H9 (cell line): ENCODE results near the gene SAMD8. TPM values are rescaled to one million over a fixed set of nuclear protein-coding genes. Genes with fewer than 3 reads are reported as not detected.

Experiments
- DNase-seq: peaks from one replicate; pipeline ENCODE4 v3.0.0-alpha.2; 2017
- H2AFZ ChIP-seq: one replicate; pipeline ENCODE4 v1.6.1; 2013; ENCODE audit warnings: mild to moderate bottlenecking, low read length, control low read depth, moderate library complexity
- H2AK5ac ChIP-seq: 2 replicates; pipeline ENCODE4 v1.6.1; 2013; ENCODE audit warnings: low read length, control low read depth, mixed read lengths; ENCODE audit not compliant: insufficient read length
- H2BK120ac ChIP-seq: one replicate; pipeline ENCODE4 v1.6.1; 2013; ENCODE audit warnings: low read depth, mild to moderate bottlenecking, low read length, control low read depth, inconsistent platforms; ENCODE audit not compliant: poor library complexity, severe bottlenecking
- H2BK12ac ChIP-seq: 2 replicates; pipeline ENCODE4 v1.6.1; 2013; ENCODE audit warnings: low read length, control low read depth, mixed read lengths, low read depth; ENCODE audit not compliant: insufficient read length
- H2BK15ac ChIP-seq: 2 replicates; pipeline ENCODE4 v1.6.1; 2013; ENCODE audit warnings: low read depth, low read length, control low read depth
- H2BK20ac ChIP-seq: one replicate; pipeline ENCODE4 v1.6.1; 2013; ENCODE audit warnings: low read depth, mild to moderate bottlenecking, low read length, control low read depth, inconsistent platforms; ENCODE audit not compliant: poor library complexity, severe bottlenecking
- H2BK5ac ChIP-seq: 2 replicates; pipeline ENCODE4 v1.6.1; 2013; ENCODE audit warnings: low read length, control low read depth, mixed read lengths; ENCODE audit not compliant: insufficient read length
- H3K14ac ChIP-seq: 2 replicates; pipeline ENCODE4 v1.6.1; 2013; ENCODE audit warnings: low read length, control low read depth; ENCODE audit not compliant: insufficient read depth
- H3K18ac ChIP-seq: 2 replicates; pipeline ENCODE4 v1.6.1; 2013; ENCODE audit warnings: low read depth, mild to moderate bottlenecking, mixed read lengths, low read length, control low read depth; ENCODE audit not compliant: insufficient read length
- H3K23ac ChIP-seq: 2 replicates; pipeline ENCODE4 v1.6.1; 2013; ENCODE audit warnings: low read length, control low read depth, mixed read lengths, low read depth; ENCODE audit not compliant: insufficient read length
- H3K23me2 ChIP-seq: 2 replicates; pipeline ENCODE4 v1.6.1; 2013; ENCODE audit warnings: low read depth, mild to moderate bottlenecking, mixed read lengths, low read length, control low read depth; ENCODE audit not compliant: insufficient read length, poor library complexity, severe bottlenecking
- H3K27ac ChIP-seq: 2 replicates; pipeline ENCODE4 v1.5.1; 2013; ENCODE audit warnings: low read length, control low read depth, mixed read lengths, low read depth; ENCODE audit not compliant: insufficient read length
- H3K27me3 ChIP-seq: 2 replicates; pipeline ENCODE4 v1.6.1; 2013; ENCODE audit warnings: low read length, control low read depth, inconsistent platforms; ENCODE audit not compliant: insufficient read depth
- H3K4ac ChIP-seq: 2 replicates; pipeline ENCODE4 v1.6.1; 2013; ENCODE audit warnings: low read depth, mild to moderate bottlenecking, control low read depth, inconsistent platforms, low read length, moderate library complexity
- H3K4me1 ChIP-seq: 2 replicates; pipeline ENCODE4 v1.6.1; 2013; ENCODE audit warnings: low read length, control low read depth, inconsistent platforms; ENCODE audit not compliant: insufficient read depth
- H3K4me2 ChIP-seq: 2 replicates; pipeline ENCODE4 v1.6.1; 2013; ENCODE audit warnings: low read length, control low read depth, mixed read lengths; ENCODE audit not compliant: insufficient read length, insufficient read depth
- H3K56ac ChIP-seq: 2 replicates; pipeline ENCODE4 v1.6.1; 2013; ENCODE audit warnings: low read depth, mild to moderate bottlenecking, mixed read lengths, low read length, control low read depth; ENCODE audit not compliant: insufficient read length
- H3K79me1 ChIP-seq: 2 replicates; pipeline ENCODE4 v1.6.1; 2013; ENCODE audit warnings: low read depth, mild to moderate bottlenecking, moderate library complexity, low read length, control low read depth, inconsistent platforms; ENCODE audit not compliant: insufficient read depth, poor library complexity, severe bottlenecking
- H3K79me2 ChIP-seq: 2 replicates; pipeline ENCODE4 v1.6.1; 2013; ENCODE audit warnings: low read length, control low read depth, inconsistent platforms; ENCODE audit not compliant: insufficient read depth
- H3K9ac ChIP-seq: 2 replicates; pipeline ENCODE4 v1.6.1; 2013; ENCODE audit warnings: low read length, control low read depth, mixed read lengths; ENCODE audit not compliant: insufficient read length; ENCODE audit errors: extremely low read depth
- H3K9me3 ChIP-seq: one replicate; pipeline ENCODE4 v1.6.1; 2013; ENCODE audit warnings: low read depth, low read length, inconsistent platforms; ENCODE audit not compliant: control insufficient read depth
- H3T11ph ChIP-seq: one replicate; pipeline ENCODE4 v1.6.1; 2013; ENCODE audit warnings: mild to moderate bottlenecking, low read length, control low read depth, inconsistent platforms
- H4K20me1 ChIP-seq: one replicate; pipeline ENCODE4 v1.6.1; 2013; ENCODE audit not compliant: control insufficient read depth, insufficient read length, insufficient read depth
- H4K5ac ChIP-seq: 2 replicates; pipeline ENCODE4 v1.6.1; 2013; ENCODE audit warnings: low read depth, mild to moderate bottlenecking, mixed read lengths, low read length, control low read depth; ENCODE audit not compliant: insufficient read length
- H4K8ac ChIP-seq: replicated peaks from 2 replicates; pipeline ENCODE4 v1.6.1; 2013; ENCODE audit warnings: low read length, control low read depth, mixed read lengths, low read depth; ENCODE audit not compliant: insufficient read length
- H4K91ac ChIP-seq: 2 replicates; pipeline ENCODE4 v1.6.1; 2013; ENCODE audit warnings: low read depth, mild to moderate bottlenecking, moderate library complexity, mixed read lengths, low read length, control low read depth; ENCODE audit not compliant: insufficient read length
- H3K27ac Mint-ChIP-seq, 3 experiments: 2 replicates in 2 of 3; 3 replicates in 1 of 3; pipeline ENCODE4 v1.8.0; 2020 to 2021; ENCODE audit warnings: mixed read lengths in 3 of 3, mild to moderate bottlenecking in 1 of 3, moderate library complexity in 1 of 3
- H3K27me3 Mint-ChIP-seq: 2 replicates; pipeline ENCODE4 v1.8.0; 2021; ENCODE audit warnings: low read depth, mild to moderate bottlenecking, moderate library complexity, mixed read lengths
- H3K36me3 Mint-ChIP-seq, 3 experiments: 2 replicates in 2 of 3; 3 replicates in 1 of 3; pipeline ENCODE4 v1.8.0; 2020 to 2021; ENCODE audit warnings: low read depth in 3 of 3, mixed read lengths in 3 of 3; ENCODE audit not compliant: insufficient read depth in 1 of 3
- H3K4me1 Mint-ChIP-seq, 2 experiments: 2 replicates each; pipeline ENCODE4 v1.8.0; 2020; ENCODE audit warnings: mixed read lengths in 2 of 2
- H3K4me3 Mint-ChIP-seq, 2 experiments: 2 replicates in 1 of 2; 3 replicates in 1 of 2; pipeline ENCODE4 v1.8.0; 2020 to 2021; ENCODE audit warnings: mild to moderate bottlenecking in 2 of 2, mixed read lengths in 2 of 2, moderate library complexity in 1 of 2
- H3K9me3 Mint-ChIP-seq, 2 experiments: 2 replicates in 1 of 2; 3 replicates in 1 of 2; pipeline ENCODE4 v1.8.0; 2020; ENCODE audit warnings: mild to moderate bottlenecking in 2 of 2, mixed read lengths in 2 of 2, moderate library complexity in 1 of 2
- WGBS: extraction: QIAGEN DNeasy Blood & Tissue Kit; methylation state at CpG from one replicate; pipeline ENCODE4 v1.1.7; 2013; ENCODE audit warnings: missing lambda C conversion rate, low lambda C conversion rate, mixed read lengths; ENCODE audit not compliant: insufficient read length; ENCODE audit errors: extremely low coverage; 5-methylcytosine and 5-hydroxymethylcytosine counted together
- total RNA-seq: library from RNA; stranded (reverse); gene quantifications from 2 replicates; pipeline ENCODE4 v1.2.1, GENCODE V29; 2021
- TF ChIP-seq, protein P1 (sequence below): fragments of 200-600 bp; sonication (generic); conservative IDR thresholded peaks from 3 replicates; pipeline ENCODE4 v1.8.0; 2021; ENCODE audit warnings: antibody characterized with exemption, mild to moderate bottlenecking

The SAMD8 gene
- total RNA-seq, 1 experiment from 2014 or later, result 18.8 TPM

DNA sequence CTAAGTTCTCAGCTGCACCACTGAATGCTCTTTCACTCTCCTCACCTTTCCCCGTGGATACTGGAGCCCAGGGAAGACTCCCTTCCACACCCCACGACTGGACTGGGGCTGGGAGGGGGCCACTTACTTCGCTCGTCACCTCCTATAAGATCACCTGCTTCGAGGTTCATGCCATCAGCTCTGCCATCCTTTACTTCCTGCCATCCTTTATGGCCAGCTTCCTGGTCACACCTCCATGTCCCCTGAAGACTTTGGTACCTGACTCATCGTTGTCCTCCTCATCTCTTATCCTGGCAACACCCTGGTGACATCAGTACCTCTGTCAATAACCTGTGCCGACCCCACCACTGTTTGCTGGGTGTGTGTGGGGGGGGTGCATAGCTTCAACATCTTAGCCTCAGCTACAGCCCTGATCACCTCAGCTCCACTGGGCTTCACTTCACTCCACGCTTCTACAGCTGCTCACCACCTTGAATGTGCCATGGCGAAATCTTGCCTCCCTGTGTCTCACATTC, 90.4 kb downstream of the SAMD8 start:
- Histone ChIP-seq H2BK120ac (no peak overlapping the region), H2BK12ac (no peak overlapping the region), H4K20me1 (no peaks in the 10 kb centered on the region), H3K56ac (no peak overlapping the region), H3K18ac (no peak overlapping the region), H3K4ac (no peak overlapping the region), H2AFZ (no peak overlapping the region), H3K23ac (no peak overlapping the region), H2AK5ac (no peak overlapping the region), H2BK15ac (no peak overlapping the region), H3K4me2 (no peak overlapping the region), H3T11ph (no peak overlapping the region), H3K4me1 (no peaks in the 10 kb centered on the region), H3K79me1 (no peaks in the 10 kb centered on the region), H2BK20ac (no peak overlapping the region), H4K8ac (no peak overlapping the region), H3K9me3 (no peaks in the 10 kb centered on the region), H3K23me2 (no peaks in the 10 kb centered on the region), H3K27ac (no peak overlapping the region), H4K91ac (no peak overlapping the region), H4K5ac (no peak overlapping the region), H3K27me3 (no peaks in the 10 kb centered on the region), H3K14ac (no peak overlapping the region; the same call in 1 of the 2 replicates), H3K9ac (no peak overlapping the region), H2BK5ac (no peak overlapping the region), H3K79me2 (no peaks in the 10 kb centered on the region)
- WGBS, result no CpG with 5 or more reads among the region's 9 CpGs
- H3K36me3 Mint-ChIP-seq, result no peaks in the 10 kb centered on the region; a peak in 1 of 7 replicates
- no peaks in the 10 kb centered on the region for H3K9me3 Mint-ChIP-seq
- H3K4me1 Mint-ChIP-seq, result peaks cover 4% of the 10 kb centered on the region in 2 experiments
- no peak overlapping the region for H3K4me3 Mint-ChIP-seq
- no peak for DNase-seq
- no peaks in the 10 kb centered on the region for H3K27me3 Mint-ChIP-seq
- no peak overlapping the region; a peak in 2 of 7 replicates for H3K27ac Mint-ChIP-seq
- TF ChIP-seq, protein P1, sequence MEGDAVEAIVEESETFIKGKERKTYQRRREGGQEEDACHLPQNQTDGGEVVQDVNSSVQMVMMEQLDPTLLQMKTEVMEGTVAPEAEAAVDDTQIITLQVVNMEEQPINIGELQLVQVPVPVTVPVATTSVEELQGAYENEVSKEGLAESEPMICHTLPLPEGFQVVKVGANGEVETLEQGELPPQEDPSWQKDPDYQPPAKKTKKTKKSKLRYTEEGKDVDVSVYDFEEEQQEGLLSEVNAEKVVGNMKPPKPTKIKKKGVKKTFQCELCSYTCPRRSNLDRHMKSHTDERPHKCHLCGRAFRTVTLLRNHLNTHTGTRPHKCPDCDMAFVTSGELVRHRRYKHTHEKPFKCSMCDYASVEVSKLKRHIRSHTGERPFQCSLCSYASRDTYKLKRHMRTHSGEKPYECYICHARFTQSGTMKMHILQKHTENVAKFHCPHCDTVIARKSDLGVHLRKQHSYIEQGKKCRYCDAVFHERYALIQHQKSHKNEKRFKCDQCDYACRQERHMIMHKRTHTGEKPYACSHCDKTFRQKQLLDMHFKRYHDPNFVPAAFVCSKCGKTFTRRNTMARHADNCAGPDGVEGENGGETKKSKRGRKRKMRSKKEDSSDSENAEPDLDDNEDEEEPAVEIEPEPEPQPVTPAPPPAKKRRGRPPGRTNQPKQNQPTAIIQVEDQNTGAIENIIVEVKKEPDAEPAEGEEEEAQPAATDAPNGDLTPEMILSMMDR, result no peak
